Pancreas (tissue), 10 donors: ENCODE measurements around the gene NUP93. TPM values are rescaled to one million over a fixed set of nuclear protein-coding genes. Genes with fewer than 3 reads are reported as not detected.
"Not testable (repeated sequence)": the region's sequence is repeated elsewhere in the genome, so short reads cannot be mapped to it uniquely, and the experiment has no call there.

Experiments
- ATAC-seq, 4 donors: fragments of 200-7000 bp; cut with Tn5 transposase; one replicate each; pipeline versions ENCODE4 v1.8.0 to v1.9.1; 2020; ENCODE audit warnings: mild to moderate bottlenecking in 4 of 4, moderate library complexity in 4 of 4
- DNase-seq, 6 donors: peaks; one replicate each; pipeline ENCODE4 v3.0.0-alpha.2; 2020
- FAIRE-seq: peaks from 2 replicates; lab custom pipeline; 2012; peaks lifted over from hg19 to GRCh38; lab: Jason Lieb, UNC
- H3K27ac ChIP-seq, 4 donors: fragments of 200-600 bp; sonication (generic); 1 replicate in 3 of 4; 2 replicates in 1 of 4; pipeline versions ENCODE4 v1.5.0 to v1.8.0; 2020
- H3K27me3 ChIP-seq, 4 donors: fragments of 200-600 bp; one replicate each; pipeline ENCODE4 v1.8.0; 2021
- H3K36me3 ChIP-seq, 3 donors: fragments of 200-600 bp; sonication (generic) in 1 of 3; one replicate each; pipeline versions ENCODE4 v1.5.0 to v1.8.0; 2020 to 2021
- H3K4me1 ChIP-seq, 3 donors: fragments of 200-600 bp; one replicate each; pipeline ENCODE4 v1.8.0; 2021
- H3K4me3 ChIP-seq, 4 donors: fragments of 200-600 bp; sonication (generic) in 2 of 4; one replicate each; pipeline versions ENCODE4 v1.5.0 to v1.8.0; 2020 to 2021
- H3K9me3 ChIP-seq, 4 donors: fragments of 200-600 bp; one replicate each; pipeline ENCODE4 v1.8.0; 2021
- CTCF ChIP-seq, 4 donors: fragments of 200-600 bp; sonication (generic) in 3 of 4; IDR thresholded peaks; one replicate each; pipeline versions ENCODE4 v1.5.0 to v1.8.0; 2021; ENCODE audit warnings: antibody characterized with exemption in 4 of 4
- WGBS, 2 donors: extraction: QIAGEN DNeasy Blood & Tissue Kit; methylation state at CpG; one replicate each; pipeline ENCODE4 v1.1.7; 2013; 5-methylcytosine and 5-hydroxymethylcytosine counted together
- intact Hi-C, 3 donors: fragments of 100-400 bp; cut with DNase I; formaldehyde crosslinking; loops; one replicate each; pipeline versions ENCODE4 v1.11.1 to v1.14.2; 2022
- polyA plus RNA-seq, 2 donors: library from polyadenylated mRNA; stranded (reverse); fragments of 200-250 nt; gene quantifications; one replicate each; pipeline ENCODE4 v1.2.3, GENCODE V29; 2013
- total RNA-seq, 6 donors: library from RNA; stranded (reverse); fragmentation: NEBNext Ultra II Directional in 4 of 6; extraction: Animal tissue kit (Norgen Biotek cat#: 25700) in 4 of 6; gene quantifications; one replicate each; pipeline versions ENCODE4 v1.2.1 to v1.2.4, GENCODE V29; 2021 to 2023
- donor health status: healthy with polysubstance abuse.
- donor health status: DM: no; HTN: no; CAD: no; lungs with moderate emphysema.
- donor health status: DM: no; HTN: no; CAD: no.
- donor health status: control.
- donor health status: control.
- donor health status: Bipolar disorder and iron deficiency.
- donor health status: DM: yes; HTN: yes; CAD: no.
- donor health status: DM: no; HTN: no; CAD: no.
- donor health status: DM: no; HTN: no; CAD: no.
- donor health status: DM: yes; HTN: yes; CAD: no.

NUP93 gene
- total and polyA plus RNA-seq, 8 donors: 13.1 to 31.4 (median 21.2) TPM

GRCh38 chr16:56797861-56798260 lies 67.9 kb downstream of the NUP93 start:
- H3K36me3 ChIP-seq: no peaks in the 10 kb centered on the region
- no peaks in the 10 kb centered on the region for H3K4me1 ChIP-seq
- ATAC-seq (no peak), DNase-seq (no peak), FAIRE-seq (no peak)
- intact Hi-C loops: no loop called here
- 80 to 90% methylated on average over 2 of the region's 2 CpGs for WGBS, 2 donors
- no peak overlapping the region for H3K4me3 ChIP-seq
- TF ChIP-seq CTCF (IDR thresholded peaks at IDR 0.05): no peak
- H3K27me3 ChIP-seq: no peaks in the 10 kb centered on the region
- H3K27ac ChIP-seq: no peak overlapping the region
- no peaks in the 10 kb centered on the region for H3K9me3 ChIP-seq

GRCh38 chr16:56798955-56799354 lies 69.0 kb downstream of the NUP93 start:
- DNase-seq (no peak), ATAC-seq (no peak), FAIRE-seq (no peak)
- Histone ChIP-seq H3K36me3 (no peaks in the 10 kb centered on the region), H3K27ac (no peak overlapping the region), H3K4me1 (no peaks in the 10 kb centered on the region), H3K4me3 (no peak overlapping the region), H3K27me3 (no peaks in the 10 kb centered on the region), H3K9me3 (no peaks in the 10 kb centered on the region)
- WGBS, 2 donors: 96 to 98% methylated on average over 3 of the region's 3 CpGs
- intact Hi-C loops: no loop called here
- no peak for TF ChIP-seq CTCF (IDR thresholded peaks at IDR 0.05)

GRCh38 chr16:56800355-56800754 lies 70.4 kb downstream of the NUP93 start:
- intact Hi-C loops: no loop called here
- no peak overlapping the region for H3K4me3 ChIP-seq
- no peaks in the 10 kb centered on the region for H3K4me1 ChIP-seq
- no peak for FAIRE-seq
- H3K27ac ChIP-seq: no peak overlapping the region
- ATAC-seq: no peak
- H3K36me3 ChIP-seq: no peaks in the 10 kb centered on the region
- H3K27me3 ChIP-seq: no peaks in the 10 kb centered on the region
- no peaks in the 10 kb centered on the region for H3K9me3 ChIP-seq
- no peak for DNase-seq
- no peak for TF ChIP-seq CTCF (IDR thresholded peaks at IDR 0.05)
- WGBS, 2 donors: 89 to 93% methylated on average over 1 of the region's 1 CpG

GRCh38 chr16:56801762-56802161 lies 71.8 kb downstream of the NUP93 start:
- no peak for FAIRE-seq
- Histone ChIP-seq H3K9me3 (no peaks in the 10 kb centered on the region), H3K27ac (no peak overlapping the region), H3K36me3 (no peaks in the 10 kb centered on the region), H3K27me3 (no peaks in the 10 kb centered on the region), H3K4me1 (no peaks in the 10 kb centered on the region), H3K4me3 (no peak overlapping the region)
- intact Hi-C loops: no loop called here
- TF ChIP-seq CTCF (IDR thresholded peaks at IDR 0.05): no peak
- DNase-seq: no peak
- 82 to 91% methylated on average over 3 of the region's 3 CpGs for WGBS, 2 donors
- ATAC-seq: no peak

GRCh38 chr16:56807011-56807675 lies 77.2 kb downstream of the NUP93 start:
- DNase-seq (no peak), ATAC-seq (no peak), FAIRE-seq (no peak)
- intact Hi-C loops: no loop called here
- Histone ChIP-seq H3K27me3 (no peaks in the 10 kb centered on the region), H3K4me3 (no peak overlapping the region), H3K27ac (no peak overlapping the region), H3K36me3 (no peaks in the 10 kb centered on the region), H3K4me1 (no peaks in the 10 kb centered on the region), H3K9me3 (no peaks in the 10 kb centered on the region)
- 84% methylated on average over 3 of the region's 3 CpGs for WGBS, 2 donors
- TF ChIP-seq CTCF (IDR thresholded peaks at IDR 0.05): no peak

GRCh38 chr16:56807676-56808067 lies 77.7 kb downstream of the NUP93 start:
- H3K9me3 ChIP-seq, H3K4me3 ChIP-seq, H3K27ac ChIP-seq, H3K4me1 ChIP-seq, H3K36me3 ChIP-seq, DNase-seq, FAIRE-seq, intact Hi-C loops, ATAC-seq, H3K27me3 ChIP-seq: not testable (repeated sequence)
- 95 to 97% methylated on average over 9 of the region's 9 CpGs for WGBS, 2 donors
